Endometrium (tissue), 2 donors: ENCODE measurements around the gene MICB.
"Not testable (repeated sequence)": the region's sequence is repeated elsewhere in the genome, so short reads cannot be mapped to it uniquely, and the experiment has no call there.

Experiments
- FAIRE-seq: peaks from 2 replicates; lab custom pipeline; 2012; peaks lifted over from hg19 to GRCh38; lab: Jason Lieb, UNC
- donor health status: control.
- donor health status: control.

MICB gene

GRCh38 chr6:31497531-31498476 lies at the start of gene MICB:
TSS of gene MICB (plus strand) at chr6:31498145. CDS start at chr6:31498194, 49 bp downstream.
- no peak for FAIRE-seq

DNA sequence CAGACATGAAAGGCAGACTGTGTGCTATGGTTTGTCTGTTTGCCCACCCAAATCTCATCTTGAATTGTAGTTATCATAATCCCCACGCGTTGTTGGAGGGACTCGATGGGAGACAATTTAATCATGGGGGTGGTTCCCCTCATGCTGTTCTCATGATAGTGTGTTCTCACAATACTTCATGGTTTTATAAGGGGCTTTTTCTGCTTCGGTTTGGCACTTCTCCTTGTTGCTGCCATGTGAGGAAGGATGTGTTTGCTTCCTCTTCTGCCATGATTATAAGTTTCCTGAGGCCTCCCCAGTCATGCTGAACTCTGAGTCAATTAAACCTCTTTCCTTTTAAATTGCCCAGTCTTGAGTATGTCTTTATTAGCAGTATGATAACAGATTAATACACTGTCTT lies 47.2 kb upstream of the MICB start:
- FAIRE-seq = no peak

- FAIRE-seq = no peak
Measured at GRCh38 chr6:31452859-31453258, 45.1 kb upstream of the MICB start.

- no peak for FAIRE-seq
Measured at GRCh38 chr6:31453259-31453658, 44.7 kb upstream of the MICB start.

- FAIRE-seq = not testable (repeated sequence)
Measured at GRCh38 chr6:31459864-31460263, 38.1 kb upstream of the MICB start.

DNA sequence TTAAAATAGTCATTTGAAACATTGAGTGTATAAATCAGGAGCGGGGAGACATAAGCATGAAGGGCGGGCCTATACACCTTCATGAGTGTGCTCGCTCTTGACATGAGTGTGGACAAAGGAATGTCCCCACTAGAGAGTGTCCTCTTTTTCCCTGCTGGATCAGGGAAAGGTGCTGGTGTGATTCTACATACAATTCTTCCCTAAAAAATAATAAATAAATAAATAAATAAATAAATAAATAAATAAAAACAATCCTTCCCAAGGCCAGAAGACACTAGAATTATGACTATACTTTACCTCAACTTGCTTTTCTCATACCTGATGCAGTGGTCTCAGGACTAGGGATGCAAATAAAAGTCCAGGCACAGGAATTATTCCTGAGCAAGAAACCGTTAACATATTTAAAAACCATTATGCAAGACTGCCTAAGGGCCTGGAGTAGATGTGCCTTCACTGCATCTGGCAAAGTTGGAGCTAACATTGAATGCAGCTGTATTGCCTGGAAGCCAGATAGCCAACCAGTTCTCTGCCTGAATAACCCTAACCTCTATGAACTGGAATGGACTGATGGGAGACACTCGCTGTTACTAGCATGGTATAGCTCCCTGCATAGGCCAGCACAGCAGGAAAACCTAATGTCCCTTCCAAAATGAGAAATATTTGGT lies 37.5 kb upstream of the MICB start:
- no peak for FAIRE-seq

DNA sequence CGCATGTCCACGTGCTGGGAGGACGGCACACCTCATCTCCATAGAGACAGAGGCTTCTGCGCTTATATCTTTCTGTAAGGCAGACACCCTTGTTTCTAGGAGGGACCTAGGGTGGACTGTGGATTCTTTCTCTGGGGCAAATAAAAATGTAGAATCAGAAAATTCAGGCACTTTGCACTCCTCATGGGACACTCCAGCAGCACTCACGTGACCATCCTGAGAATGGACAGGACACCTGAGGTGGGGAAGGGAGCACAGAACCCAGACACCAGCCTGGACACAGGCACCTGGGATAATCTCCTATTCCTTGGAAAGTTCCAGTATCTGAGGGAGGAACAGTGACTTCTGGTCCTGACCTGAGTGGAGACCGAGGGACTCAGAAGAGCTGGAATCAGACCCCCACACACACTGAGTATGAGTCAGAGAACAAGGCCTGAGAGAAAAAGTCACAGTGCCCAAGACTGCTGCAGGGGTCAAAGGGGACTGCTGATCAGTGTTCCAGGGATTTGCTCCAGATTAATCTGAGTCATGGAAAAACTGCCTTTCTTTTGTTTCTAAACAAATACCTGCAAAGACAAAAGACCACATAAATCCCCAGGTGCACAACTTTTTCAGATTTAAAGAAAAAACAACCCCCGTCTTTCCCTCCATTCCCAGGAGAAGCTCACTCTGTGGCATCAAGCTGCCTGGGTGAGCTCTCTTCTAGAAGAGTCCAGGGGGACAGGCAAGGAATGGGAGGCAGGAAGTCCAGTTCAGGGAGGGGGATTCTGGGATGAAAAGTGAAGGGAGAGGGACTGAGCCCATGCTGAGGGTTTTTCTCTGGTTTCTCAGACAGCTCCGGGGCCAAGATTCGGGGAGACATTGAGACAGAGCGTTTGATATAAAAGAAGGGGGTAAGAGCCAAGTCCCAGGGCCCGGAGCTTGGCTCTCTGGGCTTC lies 35.6 kb upstream of the MICB start:
- FAIRE-seq = no peak

DNA sequence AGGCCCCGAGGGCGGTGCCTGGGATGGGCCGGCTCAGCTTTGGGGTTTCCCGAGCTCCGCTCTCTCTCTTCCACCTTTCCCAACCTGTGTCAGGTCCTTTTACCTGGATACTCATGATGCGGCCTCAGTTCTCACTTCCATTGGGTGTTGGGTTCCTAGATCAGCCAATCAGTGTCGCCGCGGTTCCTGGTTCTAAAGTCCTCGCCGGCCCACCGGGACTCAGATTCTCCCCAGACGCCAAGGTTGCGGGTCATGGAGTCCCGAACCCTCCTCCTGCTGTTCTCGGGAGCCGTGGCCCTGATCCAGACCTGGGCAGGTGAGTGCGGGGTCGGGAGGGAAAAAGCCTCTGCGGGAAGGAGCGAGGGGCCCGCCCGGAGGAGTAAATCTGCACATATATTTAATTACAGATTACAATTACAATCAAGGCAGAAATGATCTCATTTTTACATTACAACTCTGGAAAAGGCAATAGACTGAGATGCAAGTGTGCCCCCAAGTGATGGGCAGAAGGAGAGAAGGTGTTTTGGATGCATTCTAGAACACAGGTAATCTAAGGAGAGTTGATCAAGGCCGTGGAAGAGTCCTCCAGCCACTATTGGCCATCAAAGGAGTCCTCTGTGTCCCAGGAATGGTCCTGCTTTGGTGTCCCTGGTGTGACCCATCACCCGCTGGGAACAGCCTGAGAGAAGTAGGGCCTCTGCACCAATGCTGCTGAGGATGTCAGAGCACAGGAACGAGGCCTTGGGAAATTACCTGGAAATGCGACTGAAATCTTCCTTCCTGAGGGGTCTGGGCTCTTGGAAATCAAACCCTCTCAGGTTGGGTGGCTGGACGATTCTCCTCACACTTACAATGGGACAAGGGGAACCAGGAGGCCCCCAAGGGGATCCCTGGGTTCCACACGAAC lies 34.7 kb upstream of the MICB start:
- no peak for FAIRE-seq

- no peak for FAIRE-seq
Measured at GRCh38 chr6:31464252-31465184, 33.4 kb upstream of the MICB start.

DNA sequence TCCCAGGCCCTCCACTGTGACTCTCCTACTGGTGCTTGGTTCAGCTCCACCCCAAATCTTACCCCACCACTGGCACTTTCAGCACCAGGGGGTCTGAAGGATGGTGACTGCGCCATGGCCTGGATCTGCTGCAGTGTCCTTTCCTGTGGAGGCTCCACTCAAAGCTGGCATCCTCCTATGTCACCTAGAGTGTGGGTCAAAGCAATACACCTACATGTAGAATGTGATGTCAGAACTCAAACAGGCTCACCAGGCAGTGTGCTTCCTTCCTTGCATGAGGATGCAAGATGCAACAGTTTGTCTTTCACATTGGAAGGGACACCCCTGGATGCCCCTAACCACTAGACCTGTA lies 32.8 kb upstream of the MICB start:
- FAIRE-seq = no peak

DNA sequence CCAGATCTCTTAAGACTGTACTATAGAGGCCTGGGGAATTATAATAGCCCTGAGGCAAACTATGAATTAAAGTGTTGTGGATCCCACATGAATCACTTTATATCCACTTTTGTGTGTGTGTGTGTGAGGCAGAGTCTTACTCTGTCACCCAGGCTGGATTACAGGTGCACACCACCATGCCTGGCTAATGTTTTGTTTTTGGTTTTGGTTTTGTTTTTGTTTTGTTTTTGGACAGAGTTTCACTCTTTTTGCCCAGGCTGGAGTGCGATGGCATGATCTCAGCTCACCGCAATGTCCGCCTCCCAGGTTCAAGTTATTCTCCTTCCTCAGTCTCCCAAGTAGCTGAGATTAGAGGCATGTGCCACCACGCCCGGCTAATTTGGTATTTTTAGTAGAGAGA lies 32.2 kb upstream of the MICB start:
- no peak for FAIRE-seq

DNA sequence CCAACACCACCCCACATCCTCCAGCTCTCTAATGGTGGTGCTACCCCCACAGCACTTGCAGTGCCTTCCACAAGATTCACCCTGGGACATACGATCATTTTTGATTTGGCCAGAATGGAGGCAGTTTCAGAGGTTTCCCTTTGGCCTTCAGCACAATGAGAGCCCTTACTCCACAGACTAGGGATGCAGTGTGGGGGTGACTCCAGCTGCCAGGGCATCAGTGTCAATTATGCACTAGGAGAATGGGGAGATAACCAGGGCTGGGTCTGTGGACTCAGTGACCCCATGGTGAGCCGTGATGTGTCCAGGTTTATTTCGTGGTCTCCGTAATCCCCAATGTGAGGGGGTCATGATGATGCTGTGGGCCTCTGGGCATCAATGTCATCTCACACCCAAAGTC lies 31.5 kb upstream of the MICB start:
- no peak for FAIRE-seq

DNA sequence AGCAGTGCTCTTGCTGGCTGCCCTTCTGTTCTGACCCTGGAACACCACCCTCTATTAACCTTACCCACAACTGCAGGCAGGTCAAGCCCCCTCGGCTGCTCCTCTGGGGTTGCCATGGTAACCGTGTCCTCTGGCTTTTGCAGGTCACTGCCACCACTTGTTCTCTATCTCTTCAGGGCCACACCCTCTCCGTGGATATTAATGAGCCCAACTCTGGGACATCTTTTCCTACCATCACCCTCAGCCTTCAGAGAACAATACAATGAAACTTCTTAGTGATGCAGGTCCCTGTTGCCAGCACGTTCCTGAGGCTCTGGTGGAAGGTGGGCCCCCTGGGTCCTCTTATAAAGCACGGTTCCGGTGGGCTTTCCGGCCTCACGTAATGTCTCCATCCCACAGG lies 30.8 kb upstream of the MICB start:
- FAIRE-seq = no peak

DNA sequence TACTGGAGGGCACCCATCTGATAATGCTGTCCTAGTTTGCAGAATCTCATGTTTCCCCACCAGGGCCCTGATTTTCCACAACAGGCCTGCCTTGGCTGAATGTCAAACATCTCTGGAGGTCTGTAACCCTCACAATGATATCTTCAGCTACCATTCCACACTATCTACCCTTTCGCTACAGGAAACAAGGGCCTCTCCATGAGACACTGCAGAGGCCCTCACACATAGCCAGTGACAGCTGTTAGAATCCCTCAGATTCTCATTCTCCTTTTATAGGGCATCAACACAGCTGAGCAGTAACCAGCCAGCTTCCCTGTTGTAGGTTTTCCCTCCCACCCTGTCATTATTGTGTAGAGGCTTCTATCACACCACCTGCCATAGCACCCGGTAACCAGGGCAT lies 29.6 kb upstream of the MICB start:
- FAIRE-seq = no peak

DNA sequence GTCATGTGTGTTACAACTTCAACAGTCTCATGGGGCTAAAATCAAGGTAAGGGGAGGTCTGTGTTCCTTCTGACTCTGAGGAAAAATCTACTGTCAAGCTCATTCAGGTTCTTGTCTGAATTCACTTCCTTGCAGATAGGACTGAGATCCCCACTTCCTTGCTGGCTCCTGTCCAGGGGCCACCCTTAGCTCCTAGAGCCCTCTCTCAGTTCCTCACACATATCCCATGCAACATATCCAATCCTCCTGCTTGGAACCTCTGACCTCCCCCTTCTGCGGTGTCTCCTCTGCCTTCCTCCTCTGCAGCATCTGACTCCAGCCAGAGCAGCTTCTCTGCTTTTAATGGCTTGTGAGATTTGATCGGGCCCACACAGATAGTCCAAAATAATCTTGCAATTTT lies 27.1 kb upstream of the MICB start:
- no peak for FAIRE-seq

GRCh38 chr6:31471711-31472110 lies 26.2 kb upstream of the MICB start:
- no peak for FAIRE-seq

DNA sequence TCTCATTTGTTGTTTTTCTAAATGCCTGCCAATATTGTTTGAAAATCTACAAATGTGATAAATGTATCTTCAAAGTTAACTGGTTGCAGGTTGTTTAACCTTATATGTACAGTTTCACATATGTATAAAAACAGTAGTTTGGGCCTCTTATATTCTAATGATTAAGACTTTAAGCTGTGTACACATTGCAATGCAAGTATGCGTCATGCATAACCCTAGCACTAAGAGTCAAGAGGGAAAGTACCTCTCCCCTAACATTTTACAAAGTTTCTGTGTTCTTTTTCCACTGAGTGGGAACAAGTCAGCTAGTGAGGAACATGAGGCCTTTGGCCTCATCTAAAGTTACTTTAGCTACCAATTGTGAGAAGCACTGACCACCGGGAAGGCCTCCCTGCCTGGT lies 25.7 kb upstream of the MICB start:
- FAIRE-seq = no peak

GRCh38 chr6:31473244-31473643 lies 24.7 kb upstream of the MICB start:
- FAIRE-seq = no peak

DNA sequence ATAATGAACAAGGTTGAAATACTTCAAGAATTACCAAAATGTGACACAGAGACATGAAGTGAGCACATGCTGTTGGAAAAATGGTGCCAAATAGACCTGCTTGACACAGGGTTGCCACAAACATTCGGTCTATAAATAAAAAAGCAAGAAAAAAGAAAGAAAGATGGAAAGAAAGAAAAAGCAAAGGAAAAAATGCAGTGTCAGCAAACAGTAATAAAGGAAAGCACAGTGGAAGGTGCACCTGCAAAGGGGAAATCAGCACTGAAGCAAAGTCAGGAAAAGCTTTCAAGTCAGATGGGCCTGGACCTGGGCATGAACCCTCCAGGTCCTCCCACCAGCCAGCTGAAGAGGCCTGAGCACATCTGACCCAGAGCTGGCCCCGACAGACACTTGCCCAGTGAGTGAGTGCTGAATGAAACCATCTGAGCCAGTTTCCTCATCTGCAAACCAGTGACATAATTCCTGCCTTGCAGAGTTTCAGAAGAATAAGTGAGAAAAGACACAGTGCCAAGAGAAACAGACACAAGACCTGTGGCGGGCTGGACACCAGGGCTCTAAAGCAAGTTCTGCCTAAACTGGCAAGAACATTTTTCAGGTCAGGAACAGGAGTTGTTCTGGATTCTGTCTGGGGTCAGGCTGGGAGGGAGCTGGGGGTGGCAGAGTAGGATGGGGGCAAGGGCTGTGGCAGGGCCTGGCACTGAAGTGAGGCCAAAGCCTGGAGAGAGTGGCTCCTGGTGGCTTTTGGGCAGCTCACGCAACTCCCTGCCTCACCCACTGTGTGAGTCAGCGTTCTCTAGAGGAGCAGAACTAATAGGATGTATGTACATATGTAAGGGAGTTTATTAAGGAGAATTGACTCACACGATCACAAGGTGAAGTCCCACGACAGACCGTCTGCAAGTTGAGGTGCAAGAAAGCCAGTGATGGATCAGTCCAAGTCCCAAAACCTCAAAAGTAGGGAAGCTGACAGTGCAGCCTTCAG lies 23.9 kb upstream of the MICB start:
- FAIRE-seq = no peak
